Nephron (organoid): ENCODE results near the gene ALDH1A1.

Experiments
- H3K27ac Mint-ChIP-seq, 3 experiments: 2 replicates each; pipeline ENCODE4 v1.8.0; 2020; ENCODE audit warnings: mixed read lengths in 3 of 3, mild to moderate bottlenecking in 2 of 3, moderate library complexity in 1 of 3
- H3K27me3 Mint-ChIP-seq: 2 replicates; pipeline ENCODE4 v1.8.0; 2021; ENCODE audit warnings: low read depth, mild to moderate bottlenecking, moderate library complexity, mixed read lengths
- H3K36me3 Mint-ChIP-seq: 2 replicates; pipeline ENCODE4 v1.8.0; 2020; ENCODE audit warnings: low read depth, mixed read lengths
- H3K4me1 Mint-ChIP-seq: 2 replicates; pipeline ENCODE4 v1.8.0; 2020; ENCODE audit warnings: mixed read lengths
- H3K4me3 Mint-ChIP-seq, 3 experiments: 2 replicates each; pipeline ENCODE4 v1.8.0; 2020; ENCODE audit warnings: mild to moderate bottlenecking in 3 of 3, mixed read lengths in 3 of 3, moderate library complexity in 2 of 3
- H3K9me3 Mint-ChIP-seq: 2 replicates; pipeline ENCODE4 v1.8.0; 2020; ENCODE audit warnings: mixed read lengths
- TF ChIP-seq, protein P1 (sequence below), 3 experiments: fragments of 200-600 bp; sonication (generic); IDR thresholded peaks; one replicate each; pipeline ENCODE4 v1.5.0; 2021; ENCODE audit warnings: antibody characterized with exemption in 3 of 3; ENCODE audit not compliant: unreplicated experiment in 3 of 3

ALDH1A1 gene

DNA sequence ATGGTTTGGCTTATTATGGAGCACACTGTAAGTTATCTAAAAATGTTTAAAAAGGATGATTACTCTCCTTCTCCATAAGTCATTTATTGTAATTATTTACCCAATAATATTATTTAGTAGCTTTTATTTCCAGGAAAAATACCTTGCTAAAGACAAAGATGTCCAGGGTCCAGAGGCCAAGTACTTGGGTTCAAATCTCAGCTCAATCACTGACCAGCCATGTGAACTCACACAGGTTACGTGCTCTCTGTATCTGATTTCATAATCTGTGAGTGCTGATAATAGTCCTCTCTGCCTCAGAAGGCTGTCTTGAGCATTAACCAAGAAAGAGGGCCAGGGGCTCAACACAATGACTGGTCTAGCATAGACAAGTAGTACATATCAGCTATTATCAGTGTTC lies 27.0 kb downstream of the ALDH1A1 start:
- Mint-ChIP-seq H3K9me3 (no peaks in the 10 kb centered on the region), H3K4me1 (peaks cover 13% of the 10 kb centered on the region), H3K27me3 (no peaks in the 10 kb centered on the region), H3K27ac (no peak overlapping the region), H3K4me3 (no peak overlapping the region), H3K36me3 (no peaks in the 10 kb centered on the region)
- TF ChIP-seq, protein P1, sequence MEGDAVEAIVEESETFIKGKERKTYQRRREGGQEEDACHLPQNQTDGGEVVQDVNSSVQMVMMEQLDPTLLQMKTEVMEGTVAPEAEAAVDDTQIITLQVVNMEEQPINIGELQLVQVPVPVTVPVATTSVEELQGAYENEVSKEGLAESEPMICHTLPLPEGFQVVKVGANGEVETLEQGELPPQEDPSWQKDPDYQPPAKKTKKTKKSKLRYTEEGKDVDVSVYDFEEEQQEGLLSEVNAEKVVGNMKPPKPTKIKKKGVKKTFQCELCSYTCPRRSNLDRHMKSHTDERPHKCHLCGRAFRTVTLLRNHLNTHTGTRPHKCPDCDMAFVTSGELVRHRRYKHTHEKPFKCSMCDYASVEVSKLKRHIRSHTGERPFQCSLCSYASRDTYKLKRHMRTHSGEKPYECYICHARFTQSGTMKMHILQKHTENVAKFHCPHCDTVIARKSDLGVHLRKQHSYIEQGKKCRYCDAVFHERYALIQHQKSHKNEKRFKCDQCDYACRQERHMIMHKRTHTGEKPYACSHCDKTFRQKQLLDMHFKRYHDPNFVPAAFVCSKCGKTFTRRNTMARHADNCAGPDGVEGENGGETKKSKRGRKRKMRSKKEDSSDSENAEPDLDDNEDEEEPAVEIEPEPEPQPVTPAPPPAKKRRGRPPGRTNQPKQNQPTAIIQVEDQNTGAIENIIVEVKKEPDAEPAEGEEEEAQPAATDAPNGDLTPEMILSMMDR (IDR thresholded peaks at IDR 0.05; ENCODE audit: unreplicated experiment in 3 of 3), result no peak

DNA sequence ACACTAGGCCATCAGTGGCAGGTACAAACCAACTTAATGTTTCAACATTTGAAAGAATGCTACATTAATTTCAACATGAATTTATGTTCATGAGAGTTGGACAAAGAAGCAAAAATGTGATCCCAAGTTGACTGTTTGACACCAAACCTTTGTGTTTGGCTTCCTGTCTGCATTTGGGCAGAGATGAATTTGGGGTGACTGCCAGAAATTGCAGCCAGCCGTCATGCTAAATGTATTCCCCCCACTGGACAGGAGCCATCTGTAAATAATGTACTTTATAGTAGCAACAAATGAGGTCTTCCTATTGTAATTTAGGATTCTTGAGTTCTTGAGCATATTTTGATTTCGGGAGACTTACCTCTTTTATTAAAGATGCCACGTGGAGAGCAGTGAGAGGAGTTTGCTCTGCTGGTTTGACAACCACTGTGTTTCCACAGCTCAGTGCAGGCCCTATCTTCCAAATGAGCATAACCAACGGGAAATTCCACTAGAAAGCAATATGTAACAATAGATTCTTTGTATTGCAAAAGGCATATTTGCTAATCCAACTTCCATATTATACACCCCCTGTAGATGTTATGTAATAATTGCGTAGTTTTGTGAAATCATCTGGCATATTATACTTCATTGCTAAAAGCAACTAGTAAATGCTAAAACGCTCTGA lies 27.6 kb downstream of the ALDH1A1 start:
- Mint-ChIP-seq H3K27ac (peak overlapping the region in 2 of 3 experiments; percentile 81 to 90), H3K9me3 (no peaks in the 10 kb centered on the region), H3K4me3 (no peak overlapping the region), H3K36me3 (no peaks in the 10 kb centered on the region), H3K4me1 (peaks cover 13% of the 10 kb centered on the region), H3K27me3 (no peaks in the 10 kb centered on the region)
- TF ChIP-seq, protein P1 (IDR thresholded peaks at IDR 0.05; ENCODE audit: unreplicated experiment in 3 of 3), result no peak

DNA sequence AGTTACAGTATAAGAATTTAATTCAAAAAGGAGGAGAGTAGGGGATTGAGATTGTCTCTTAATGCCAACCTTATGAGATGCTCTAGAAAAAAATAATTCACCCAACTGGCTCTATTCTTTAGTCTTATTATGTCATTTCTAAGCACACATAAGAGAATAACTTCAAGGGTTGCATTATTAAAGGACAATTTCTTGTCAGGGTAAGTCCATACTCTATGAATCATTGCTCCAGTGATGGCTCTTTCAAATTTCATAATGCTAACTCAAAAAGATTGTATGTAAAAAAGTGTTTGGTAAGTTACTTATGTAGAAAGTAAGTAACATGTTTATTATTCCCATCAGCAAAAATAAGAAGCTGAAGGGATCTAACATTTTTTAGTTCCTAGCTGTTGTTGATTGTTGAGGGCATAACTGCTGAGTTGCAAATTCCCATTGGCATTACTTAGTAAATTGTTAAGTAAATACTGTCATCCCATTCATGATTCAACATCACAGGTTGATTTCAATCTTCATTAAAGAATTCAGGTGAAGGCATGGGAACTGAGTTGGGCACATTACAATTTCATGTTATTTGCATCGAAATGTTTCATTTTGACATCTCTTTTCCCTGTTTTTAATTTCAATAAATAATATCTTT lies 28.6 kb downstream of the ALDH1A1 start:
- H3K36me3 Mint-ChIP-seq, result no peaks in the 10 kb centered on the region
- H3K4me3 Mint-ChIP-seq, result no peak overlapping the region
- H3K9me3 Mint-ChIP-seq, result no peaks in the 10 kb centered on the region
- TF ChIP-seq, protein P1 (IDR thresholded peaks at IDR 0.05; ENCODE audit: unreplicated experiment in 3 of 3), result no peak
- H3K4me1 Mint-ChIP-seq, result peaks cover 18% of the 10 kb centered on the region
- no peak overlapping the region for H3K27ac Mint-ChIP-seq
- H3K27me3 Mint-ChIP-seq, result no peaks in the 10 kb centered on the region

DNA sequence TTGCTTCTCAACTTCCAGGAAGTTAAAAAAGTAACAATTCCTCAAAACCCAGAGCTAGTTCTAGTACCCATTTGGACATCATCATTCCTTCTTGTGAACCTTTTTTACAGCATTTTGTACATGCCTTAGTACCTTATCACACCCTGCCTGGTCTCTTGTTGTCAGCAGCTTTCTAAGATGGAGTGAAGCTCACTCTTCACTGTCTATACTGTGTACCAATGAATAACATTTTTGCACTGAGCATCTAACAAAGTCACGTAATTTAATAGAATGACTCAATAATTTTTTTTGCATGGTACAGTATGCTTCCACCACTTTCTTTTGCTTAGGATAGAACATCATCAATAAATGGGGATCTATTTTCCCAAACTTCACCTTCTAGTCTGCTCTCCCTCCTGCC lies 29.8 kb downstream of the ALDH1A1 start:
- H3K4me3 Mint-ChIP-seq, result no peak overlapping the region
- H3K4me1 Mint-ChIP-seq, result peaks cover 16% of the 10 kb centered on the region
- H3K27ac Mint-ChIP-seq, result no peak overlapping the region
- H3K27me3 Mint-ChIP-seq, result no peaks in the 10 kb centered on the region
- TF ChIP-seq, protein P1 (IDR thresholded peaks at IDR 0.05; ENCODE audit: unreplicated experiment in 3 of 3), result no peak
- H3K9me3 Mint-ChIP-seq, result no peaks in the 10 kb centered on the region
- no peaks in the 10 kb centered on the region for H3K36me3 Mint-ChIP-seq

DNA sequence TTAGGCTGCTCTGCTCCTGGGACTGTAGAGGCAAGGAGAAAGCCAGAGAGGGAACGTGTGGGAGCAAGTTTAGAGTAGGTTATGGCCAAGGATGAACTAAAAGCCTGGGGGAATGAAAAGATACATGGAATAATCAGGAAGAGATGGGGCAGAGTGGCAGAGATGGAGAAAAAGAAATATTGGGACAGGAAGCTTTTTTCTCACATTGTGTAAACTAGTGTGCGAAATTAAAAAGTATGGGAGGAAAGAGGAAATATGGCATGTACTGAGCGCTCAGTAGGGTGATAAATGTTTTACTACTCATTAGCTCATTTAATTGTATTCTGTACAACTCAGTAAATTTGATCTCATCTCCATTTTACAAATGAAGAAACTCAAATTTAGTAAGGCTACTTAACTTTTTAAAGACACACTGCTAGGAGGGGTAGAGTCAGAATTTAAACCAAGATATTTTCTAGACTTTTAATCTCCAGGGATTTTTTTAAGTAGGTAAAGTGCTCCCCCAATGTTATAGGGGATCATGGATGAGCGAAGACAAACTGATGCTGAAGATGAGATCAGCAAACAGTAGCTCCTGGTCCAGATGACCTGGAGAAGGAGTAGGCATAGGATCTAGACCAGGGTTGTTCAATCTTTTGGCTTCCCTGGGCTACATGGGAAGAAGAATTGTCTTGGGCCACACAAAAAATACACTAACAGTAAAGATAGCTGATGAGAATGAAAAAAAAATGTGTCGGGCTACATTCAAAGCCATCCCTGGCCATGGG lies 30.8 kb downstream of the ALDH1A1 start:
- Mint-ChIP-seq H3K36me3 (no peaks in the 10 kb centered on the region), H3K4me1 (peaks cover 14% of the 10 kb centered on the region), H3K27me3 (no peaks in the 10 kb centered on the region), H3K27ac (no peak overlapping the region), H3K4me3 (no peak overlapping the region), H3K9me3 (no peaks in the 10 kb centered on the region)
- TF ChIP-seq, protein P1 (IDR thresholded peaks at IDR 0.05; ENCODE audit: unreplicated experiment in 3 of 3), result no peak
